ENCODE data around the gene TSC22D1. TPM values are rescaled to one million over a fixed set of nuclear protein-coding genes. Genes with fewer than 3 reads are reported as not detected.

TSC22D1 gene
- polyA plus RNA-seq, 3 donors from 2014 or later: 11.5 to 13.3 (median 12.1) TPM

DNA sequence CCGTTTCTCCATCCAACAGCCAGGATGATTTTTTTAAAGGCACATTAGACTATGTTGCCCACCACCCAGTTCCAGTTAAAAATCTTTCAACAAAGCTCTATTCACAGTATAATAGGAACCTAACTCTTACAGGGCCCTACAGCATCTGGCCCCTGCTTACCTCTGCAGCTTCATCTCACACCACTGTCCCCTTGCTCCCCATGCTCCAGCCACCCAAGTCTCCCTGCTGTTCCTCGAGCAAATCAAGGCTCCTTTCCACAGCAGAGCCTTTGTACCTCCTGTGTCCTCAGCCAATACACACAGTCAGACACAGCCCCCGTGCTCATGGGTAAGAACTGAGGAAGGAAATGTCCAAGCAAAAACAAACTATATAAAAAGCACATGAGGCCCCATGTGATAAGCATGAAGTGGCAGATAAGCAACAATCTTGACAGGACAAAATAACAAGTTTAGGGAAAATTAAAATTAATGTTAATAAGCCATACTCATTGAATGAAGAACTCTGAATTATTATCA, 67.5 kb downstream of the TSC22D1 start:
- DNase-seq: no peak
- no peaks in the 10 kb centered on the region for H3K27me3 Mint-ChIP-seq (ENCODE audit: low read depth in 3 of 3)
- H3K36me3 Mint-ChIP-seq: peaks cover 0 to 16% (median 8%) of the 10 kb centered on the region in 3 donors
- peak overlapping the region in 1 of 6 donors; percentile 27 for H3K27ac Mint-ChIP-seq
- no peak overlapping the region for H3K4me3 Mint-ChIP-seq
- no peaks in the 10 kb centered on the region for H3K9me3 Mint-ChIP-seq
- H3K4me1 Mint-ChIP-seq: no peaks in the 10 kb centered on the region

DNA sequence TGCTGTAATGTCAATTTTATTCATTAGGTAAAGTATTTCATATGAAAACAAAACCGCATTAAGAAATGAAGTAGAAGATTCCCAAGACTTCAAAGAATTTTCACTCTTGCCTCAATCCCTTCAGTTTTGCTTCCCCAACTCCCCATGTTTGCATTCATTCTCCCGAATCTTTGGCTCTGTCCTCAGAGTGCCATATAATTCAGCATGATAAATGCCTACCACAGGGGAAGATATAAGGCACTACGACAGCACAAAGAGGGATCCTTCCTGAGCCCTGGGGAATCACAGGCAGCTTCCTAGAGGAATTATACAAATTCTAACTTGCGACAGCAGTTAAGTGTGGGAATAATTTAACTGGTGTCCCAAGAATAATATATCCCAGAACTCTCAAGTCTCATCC, 68.5 kb downstream of the TSC22D1 start:
- Mint-ChIP-seq H3K4me1 (no peaks in the 10 kb centered on the region), H3K27ac (no peak overlapping the region), H3K36me3 (peaks cover 0 to 8% (median 0%) of the 10 kb centered on the region in 3 donors), H3K4me3 (no peak overlapping the region), H3K27me3 (ENCODE audit: low read depth in 3 of 3) (no peaks in the 10 kb centered on the region), H3K9me3 (no peaks in the 10 kb centered on the region)
- no peak for DNase-seq

DNA sequence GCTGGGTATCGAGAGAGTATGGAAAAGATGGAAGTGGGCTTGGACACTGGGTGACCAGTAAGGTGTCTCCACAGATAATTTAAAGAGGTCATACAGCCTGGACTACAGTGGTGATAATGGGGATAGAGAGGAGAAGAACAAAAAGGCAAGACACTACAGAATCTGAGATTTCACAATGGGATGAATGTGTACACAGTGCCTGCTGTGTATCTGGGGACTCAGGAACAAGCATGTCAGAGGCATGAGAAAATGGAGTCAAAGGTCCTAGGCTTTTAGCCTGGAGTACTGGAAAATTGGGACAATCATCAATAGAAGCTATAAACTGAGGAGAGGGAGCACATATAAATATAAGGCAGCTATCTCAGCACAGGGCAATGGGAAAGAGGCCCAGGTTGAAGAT, 69.4 kb downstream of the TSC22D1 start:
- Mint-ChIP-seq H3K4me3 (no peak overlapping the region), H3K9me3 (no peaks in the 10 kb centered on the region), H3K27ac (no peak overlapping the region), H3K36me3 (peaks cover 0 to 6% (median 0%) of the 10 kb centered on the region in 3 donors), H3K4me1 (no peaks in the 10 kb centered on the region), H3K27me3 (ENCODE audit: low read depth in 3 of 3) (no peaks in the 10 kb centered on the region)
- DNase-seq: no peak

DNA sequence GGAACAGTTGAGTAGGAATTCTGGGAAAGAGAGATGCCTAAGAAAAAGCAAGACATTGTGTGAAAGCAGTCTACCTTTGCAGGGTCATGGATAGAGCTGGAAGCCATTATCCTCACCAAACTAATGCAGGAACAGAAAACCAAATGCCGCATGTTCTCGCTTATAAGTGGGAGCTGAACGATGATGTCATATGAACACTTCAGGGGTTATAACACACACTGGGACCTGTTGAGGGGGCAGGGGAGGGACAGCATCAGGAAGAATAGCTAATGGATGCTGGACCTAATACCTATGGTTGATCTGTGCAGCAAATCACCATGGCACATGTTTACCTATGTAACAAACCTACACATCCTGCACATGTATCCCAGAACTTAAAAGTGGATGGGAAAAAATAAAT, 69.9 kb downstream of the TSC22D1 start:
- Mint-ChIP-seq H3K9me3 (no peaks in the 10 kb centered on the region), H3K4me1 (no peaks in the 10 kb centered on the region), H3K27ac (no peak overlapping the region), H3K27me3 (ENCODE audit: low read depth in 3 of 3) (no peaks in the 10 kb centered on the region), H3K36me3 (peaks cover 0 to 2% (median 0%) of the 10 kb centered on the region in 3 donors), H3K4me3 (no peak overlapping the region)
- no peak for DNase-seq

DNA sequence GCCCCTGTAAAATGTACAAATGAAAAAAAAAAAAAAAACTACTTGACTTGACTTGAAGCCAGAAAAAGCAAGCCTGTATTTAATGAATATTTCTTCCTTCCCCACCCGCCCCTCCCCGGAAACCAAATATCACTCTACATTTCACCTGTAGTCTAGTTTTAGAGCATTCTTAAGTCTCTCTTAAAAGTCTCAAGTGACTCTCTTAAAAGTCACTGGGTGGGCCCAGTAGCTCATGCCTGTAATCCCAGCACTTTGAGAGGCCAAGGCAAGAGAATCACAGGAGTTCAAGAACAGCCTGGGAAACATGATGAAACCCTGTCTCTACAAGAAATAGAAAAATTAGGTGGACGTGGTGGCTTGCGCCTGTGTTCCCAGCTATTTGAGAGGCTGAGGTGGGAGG, 72.0 kb downstream of the TSC22D1 start:
- no peak for DNase-seq
- H3K27me3 Mint-ChIP-seq (ENCODE audit: low read depth in 3 of 3): peaks cover 0 to 2% (median 0%) of the 10 kb centered on the region in 3 donors
- no peaks in the 10 kb centered on the region for H3K9me3 Mint-ChIP-seq
- H3K27ac Mint-ChIP-seq: no peak overlapping the region
- H3K4me3 Mint-ChIP-seq: no peak overlapping the region
- H3K4me1 Mint-ChIP-seq: no peaks in the 10 kb centered on the region
- no peaks in the 10 kb centered on the region for H3K36me3 Mint-ChIP-seq

DNA sequence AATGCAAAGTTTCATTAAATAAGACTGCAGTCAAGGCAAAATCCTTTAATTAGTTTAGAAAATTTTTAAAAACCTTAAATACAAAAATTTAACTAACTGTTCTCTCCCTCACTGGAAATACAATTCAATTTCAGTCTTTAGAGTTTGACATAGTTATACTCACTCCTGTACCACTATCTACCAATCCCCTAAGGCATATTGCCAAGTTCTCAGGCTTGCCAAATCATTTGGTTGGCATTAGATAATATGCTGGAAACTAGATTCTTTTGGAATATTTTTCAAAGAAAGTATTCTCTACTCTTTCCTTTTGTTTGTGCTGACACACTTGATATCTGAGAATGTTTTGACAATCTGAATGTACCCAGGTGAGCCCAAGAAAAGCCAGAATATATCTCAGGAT, 77.2 kb downstream of the TSC22D1 start:
- Mint-ChIP-seq H3K9me3 (peaks cover 0 to 1% (median 0%) of the 10 kb centered on the region in 6 donors), H3K36me3 (peaks cover 4 to 12% (median 4%) of the 10 kb centered on the region in 3 donors), H3K27ac (no peak overlapping the region), H3K27me3 (ENCODE audit: low read depth in 3 of 3) (peaks cover 0 to 2% (median 0%) of the 10 kb centered on the region in 3 donors), H3K4me1 (peaks cover 0 to 8% of the 10 kb centered on the region in 2 donors), H3K4me3 (no peak overlapping the region)
- no peak for DNase-seq

DNA sequence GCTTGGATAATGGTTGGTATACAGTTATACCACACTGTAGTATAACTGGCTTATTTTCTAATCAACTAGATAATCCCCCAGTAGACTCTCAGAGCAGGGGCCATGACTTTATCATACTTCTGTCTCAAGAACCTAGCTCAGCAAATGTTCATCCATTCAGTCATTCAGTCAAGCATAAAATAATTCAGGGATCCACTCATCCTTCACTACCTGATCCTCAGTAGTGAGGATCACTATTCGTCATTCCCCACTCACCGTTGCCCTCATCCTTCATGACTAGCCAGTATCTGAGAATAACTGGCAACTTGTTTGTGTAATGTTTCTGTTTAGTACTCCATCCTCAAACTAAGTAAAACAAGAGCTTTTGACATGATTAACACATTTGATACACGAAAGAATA, 77.6 kb downstream of the TSC22D1 start:
- H3K9me3 Mint-ChIP-seq: peaks cover 0 to 1% (median 0%) of the 10 kb centered on the region in 6 donors
- peaks cover 4 to 12% (median 4%) of the 10 kb centered on the region in 3 donors for H3K36me3 Mint-ChIP-seq
- peak overlapping the region in 1 of 6 donors; percentile 65 for H3K27ac Mint-ChIP-seq
- H3K4me3 Mint-ChIP-seq: no peak overlapping the region
- H3K27me3 Mint-ChIP-seq (ENCODE audit: low read depth in 3 of 3): peaks cover 0 to 2% (median 0%) of the 10 kb centered on the region in 3 donors
- no peak for DNase-seq
- H3K4me1 Mint-ChIP-seq: peaks cover 0 to 8% of the 10 kb centered on the region in 2 donors

DNA sequence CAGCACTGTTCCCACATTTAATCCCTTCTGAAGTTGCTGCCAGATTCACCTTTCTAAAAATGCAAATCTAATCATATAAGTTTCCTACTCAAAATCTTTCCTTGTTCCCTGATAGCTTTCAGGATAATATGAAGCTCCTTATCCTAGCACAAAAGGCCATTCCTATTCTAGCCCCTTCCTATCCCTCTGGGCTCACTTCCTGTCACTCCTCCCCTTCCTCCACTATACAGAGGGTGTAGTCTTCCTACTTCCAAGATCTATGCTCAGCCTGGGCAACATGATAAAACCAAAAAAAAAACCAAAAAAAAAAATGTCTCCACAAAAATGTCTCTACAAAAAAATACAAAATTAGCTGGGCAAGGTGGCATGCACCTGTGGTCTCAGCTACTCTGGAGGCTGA, 78.3 kb downstream of the TSC22D1 start:
- H3K9me3 Mint-ChIP-seq: peaks cover 0 to 1% (median 0%) of the 10 kb centered on the region in 6 donors

DNA sequence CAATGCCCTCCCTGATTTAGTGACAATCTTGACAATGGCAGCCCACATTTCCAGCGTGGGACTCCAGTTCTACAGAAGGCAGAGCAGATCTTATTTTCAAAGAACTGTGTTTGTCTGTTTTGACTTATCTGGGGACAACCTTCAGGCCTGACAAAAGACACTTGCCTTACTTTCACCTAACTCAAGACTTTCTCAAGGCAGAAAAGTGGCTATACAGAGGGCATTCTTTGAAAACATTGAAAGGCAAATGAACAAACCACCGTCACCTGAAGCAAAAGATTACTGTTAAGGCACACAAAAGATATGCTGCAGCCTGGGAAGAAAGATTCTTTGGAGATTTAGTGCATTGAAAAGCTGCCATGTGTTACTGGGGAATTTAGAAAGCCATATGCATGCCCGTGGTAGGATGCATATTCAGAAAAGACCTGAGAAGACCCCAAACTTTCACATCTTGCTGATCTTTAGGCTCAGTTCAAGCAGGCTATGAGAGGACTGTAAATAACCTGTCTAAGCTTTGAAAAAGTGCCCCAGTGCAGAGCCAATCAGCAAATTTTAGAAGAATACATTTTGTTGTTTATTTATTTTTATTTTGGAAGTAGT, 82.8 kb downstream of the TSC22D1 start:
- H3K27me3 Mint-ChIP-seq (ENCODE audit: low read depth in 3 of 3): no peaks in the 10 kb centered on the region
- no peak overlapping the region for H3K27ac Mint-ChIP-seq

More for the DNA sequence above, 78.3 kb downstream of the TSC22D1 start:
- no peak for DNase-seq
- Mint-ChIP-seq H3K4me3 (no peak overlapping the region), H3K27ac (peak overlapping the region in 1 of 6 donors; percentile 16), H3K4me1 (peaks cover 0 to 8% of the 10 kb centered on the region in 2 donors), H3K27me3 (ENCODE audit: low read depth in 3 of 3) (peaks cover 0 to 2% (median 0%) of the 10 kb centered on the region in 3 donors), H3K36me3 (peaks cover 4 to 12% (median 8%) of the 10 kb centered on the region in 3 donors)

DNA sequence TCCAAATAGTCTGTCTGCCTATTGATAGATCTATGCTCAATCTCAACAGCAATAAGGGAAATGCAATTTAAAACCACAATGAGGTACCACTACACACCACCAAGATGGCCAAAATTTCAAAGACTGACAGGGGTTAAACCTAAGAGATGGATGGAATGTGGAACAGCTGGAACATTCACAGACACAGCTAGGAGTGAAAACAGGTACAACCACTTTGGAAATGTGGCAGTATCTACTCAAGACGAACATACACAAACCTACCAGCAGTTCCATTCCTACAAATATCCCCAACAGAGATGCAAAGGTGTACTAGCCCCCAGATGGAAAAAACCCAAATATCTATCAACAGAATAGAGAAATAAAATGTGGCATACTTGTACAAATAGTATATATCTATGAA, 86.4 kb downstream of the TSC22D1 start:
- no peak for DNase-seq
- no peaks in the 10 kb centered on the region for H3K9me3 Mint-ChIP-seq
- H3K4me1 Mint-ChIP-seq: peaks cover 4 to 6% of the 10 kb centered on the region in 2 donors
- peak overlapping the region in 1 of 6 donors; percentile 20 for H3K27ac Mint-ChIP-seq
- no peaks in the 10 kb centered on the region for H3K27me3 Mint-ChIP-seq (ENCODE audit: low read depth in 3 of 3)
- no peak overlapping the region for H3K4me3 Mint-ChIP-seq
- H3K36me3 Mint-ChIP-seq: peaks cover 3 to 7% (median 4%) of the 10 kb centered on the region in 3 donors

More for the DNA sequence above, 82.8 kb downstream of the TSC22D1 start:
- peaks cover 0 to 1% (median 0%) of the 10 kb centered on the region in 6 donors for H3K9me3 Mint-ChIP-seq
- peaks cover 0 to 8% of the 10 kb centered on the region in 2 donors for H3K4me1 Mint-ChIP-seq
- DNase-seq: no peak
- peaks cover 4 to 12% (median 8%) of the 10 kb centered on the region in 3 donors for H3K36me3 Mint-ChIP-seq
- no peak overlapping the region for H3K4me3 Mint-ChIP-seq

DNA sequence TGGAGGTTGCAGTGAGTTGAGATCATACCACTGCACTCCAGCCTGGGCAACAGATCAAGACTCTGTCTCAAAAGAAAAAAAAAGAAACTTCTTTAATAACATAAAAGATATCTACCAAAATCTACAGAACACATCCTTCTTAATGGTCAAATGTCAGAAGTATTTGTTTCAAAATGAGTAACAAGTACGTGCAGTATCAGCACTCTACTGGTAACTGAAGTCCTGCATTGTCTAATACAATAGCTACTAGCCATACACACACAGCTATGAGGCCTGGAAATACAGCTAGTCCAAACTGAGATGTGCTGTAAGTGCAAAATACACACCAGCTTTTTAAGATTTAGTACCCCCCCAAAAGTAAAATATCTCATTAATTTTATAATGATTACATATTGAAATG, 88.1 kb downstream of the TSC22D1 start:
- Mint-ChIP-seq H3K4me3 (no peak overlapping the region), H3K9me3 (no peaks in the 10 kb centered on the region), H3K27me3 (ENCODE audit: low read depth in 3 of 3) (no peaks in the 10 kb centered on the region), H3K36me3 (no peaks in the 10 kb centered on the region), H3K27ac (no peak overlapping the region), H3K4me1 (peaks cover 15 to 19% of the 10 kb centered on the region in 2 donors)
- no peak for DNase-seq

DNA sequence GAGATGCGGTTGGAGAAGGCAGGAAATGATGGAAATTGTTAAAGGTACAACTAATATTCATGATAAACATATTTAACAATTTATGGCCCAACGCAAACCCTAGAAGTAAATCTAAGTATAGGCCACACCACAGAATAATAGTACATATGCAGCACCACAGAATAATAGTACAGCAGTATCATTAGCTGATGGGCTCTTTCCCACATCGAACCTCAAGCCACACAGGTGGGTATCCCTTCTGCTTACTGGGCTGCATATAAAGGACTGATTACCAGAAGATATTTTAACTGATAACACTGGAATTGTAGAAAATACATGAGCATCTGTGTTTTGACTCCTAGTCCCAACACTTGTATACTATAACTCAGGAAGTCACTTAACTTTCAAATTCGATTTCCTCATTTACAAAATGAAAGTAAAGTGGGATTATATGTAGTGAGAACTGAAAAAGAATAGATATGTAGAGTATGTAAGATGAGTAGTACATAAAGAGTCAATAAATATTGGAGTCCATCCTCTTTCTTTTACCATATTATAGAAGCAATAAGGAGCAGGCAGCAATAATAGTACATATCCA, 91.5 kb downstream of the TSC22D1 start:
- peak in 1 of 3 donors; percentile 4 for DNase-seq
- H3K36me3 Mint-ChIP-seq: no peaks in the 10 kb centered on the region
- H3K9me3 Mint-ChIP-seq: no peaks in the 10 kb centered on the region
- peak overlapping the region; percentile 41 to 83 (median 73) for H3K4me3 Mint-ChIP-seq
- no peaks in the 10 kb centered on the region for H3K27me3 Mint-ChIP-seq (ENCODE audit: low read depth in 3 of 3)
- H3K4me1 Mint-ChIP-seq: peaks cover 15 to 19% of the 10 kb centered on the region in 2 donors
- peak overlapping the region; percentile 57 to 79 (median 62) for H3K27ac Mint-ChIP-seq

DNA sequence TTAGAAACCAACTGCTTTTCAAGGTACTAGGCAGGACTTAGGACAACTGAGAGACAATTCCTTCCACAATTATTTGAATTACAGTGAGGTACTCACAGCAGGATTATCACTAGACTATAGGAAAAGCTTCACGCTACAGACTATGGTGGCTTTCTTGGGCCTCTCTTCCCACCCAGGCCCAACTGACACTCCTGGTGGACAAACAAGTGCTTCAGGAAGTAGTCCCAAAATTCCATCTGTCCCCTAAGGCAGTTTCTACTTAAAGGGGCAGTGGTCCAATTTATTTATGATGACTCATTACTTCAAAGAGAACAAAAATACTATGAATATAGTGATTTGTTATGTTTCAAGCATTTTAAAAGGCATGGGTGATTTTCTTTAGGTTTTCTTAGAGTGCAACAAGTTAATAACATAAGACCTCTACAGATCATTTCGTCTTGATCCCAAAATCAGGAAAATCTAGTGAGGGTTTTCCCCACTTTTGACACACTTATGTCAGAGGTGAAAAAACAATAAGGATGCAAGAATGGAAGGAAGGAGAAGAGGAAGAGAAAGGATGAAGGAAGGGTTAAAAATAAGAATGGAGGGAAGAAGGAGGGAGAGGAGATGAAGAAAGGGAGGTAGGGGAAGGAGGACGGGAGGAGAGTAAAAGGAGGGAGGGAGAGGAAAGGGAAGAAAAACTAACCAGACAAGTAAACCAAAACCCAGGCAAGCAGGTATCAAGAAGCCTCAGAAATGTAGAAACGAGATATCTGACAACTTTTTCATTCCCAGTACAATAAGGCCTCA, 101.8 kb downstream of the TSC22D1 start:
- Mint-ChIP-seq H3K27ac (no peak overlapping the region), H3K9me3 (no peaks in the 10 kb centered on the region), H3K27me3 (ENCODE audit: low read depth in 3 of 3) (peaks cover 0 to 4% (median 0%) of the 10 kb centered on the region in 3 donors), H3K36me3 (peaks cover 0 to 3% (median 0%) of the 10 kb centered on the region in 3 donors), H3K4me1 (no peaks in the 10 kb centered on the region), H3K4me3 (no peak overlapping the region)
- DNase-seq: no peak

DNA sequence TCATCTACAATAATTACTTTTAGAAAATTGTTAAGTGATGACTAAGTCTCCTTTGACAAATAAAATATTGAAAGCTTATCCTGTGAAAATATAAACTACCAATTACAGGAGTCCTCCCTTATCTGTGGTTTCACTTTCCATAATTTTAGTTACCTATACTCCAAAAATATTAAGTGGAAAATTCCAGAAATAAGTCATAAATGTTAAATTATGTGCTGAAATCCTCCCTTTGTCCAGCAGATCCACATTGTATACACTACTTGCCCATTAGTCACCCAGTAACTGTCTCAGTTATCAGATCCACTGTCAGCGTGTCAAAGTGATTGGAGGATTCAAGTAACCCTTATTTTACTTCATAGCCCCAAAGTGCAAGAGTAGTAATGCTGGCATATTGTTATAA, 104.4 kb downstream of the TSC22D1 start:
- Mint-ChIP-seq H3K27me3 (ENCODE audit: low read depth in 3 of 3) (peaks cover 0 to 4% (median 0%) of the 10 kb centered on the region in 3 donors), H3K27ac (no peak overlapping the region), H3K36me3 (peaks cover 0 to 3% (median 0%) of the 10 kb centered on the region in 3 donors), H3K4me3 (no peak overlapping the region), H3K4me1 (no peaks in the 10 kb centered on the region), H3K9me3 (no peaks in the 10 kb centered on the region)
- DNase-seq: no peak

Data from immature natural killer cell (primary cell).